ENCODE measurements around the gene NOS2. TPM values are rescaled to one million over a fixed set of nuclear protein-coding genes. Genes with fewer than 3 reads are reported as not detected.

NOS2 gene
- total RNA-seq, 8 experiments from 2014 or later, result 0.09 to 1.3 (median 0.20) TPM

DNA sequence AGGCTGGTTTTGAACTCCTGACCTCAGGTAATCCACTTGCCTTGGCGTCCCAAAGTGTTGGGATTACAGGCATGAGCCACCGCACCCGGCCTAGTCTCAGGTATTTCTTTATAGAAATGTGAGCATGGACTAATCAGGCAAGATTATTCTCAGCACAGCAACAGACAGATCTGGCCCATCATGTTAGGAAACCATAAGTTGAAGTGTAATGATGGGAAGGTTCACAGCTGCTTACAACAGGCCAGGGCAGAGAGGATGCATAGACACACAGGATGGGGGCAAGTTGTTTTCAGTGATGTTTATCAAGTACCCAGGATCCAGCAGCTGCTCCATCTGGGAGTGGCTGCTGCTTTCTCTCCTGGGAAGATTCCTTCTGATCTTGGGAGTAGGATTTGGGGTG lies 16.6 kb upstream of the NOS2 start:
- ATAC-seq (replicated peaks in 6 of 8), result no peak
- no peak overlapping the region for H3K4me3 ChIP-seq
- in situ Hi-C loops (cut with MboI; ENCODE audit: low pct_unique_long_range_greater_than_20kb in 2 of 9, low sequenced_read_pairs in 9 of 9, unreplicated experiment in 9 of 9), result loop anchor here in 1 of 9 experiments (25.0 kb wide), 2 partner anchors 95 to 195 kb away; no protein-coding TSS in a partner anchor
- 73 to 92% (median 78%) methylated on average over 2 to 3 of the region's 3 CpGs; no CpG with 5 or more reads in 5 of the 10 experiments for WGBS, 10 experiments
- no peak overlapping the region for H3K27ac ChIP-seq
- H3K4me1 ChIP-seq (replicated peaks in 1 of 2), result no peaks in the 10 kb centered on the region

- H3K27ac ChIP-seq, result no peak overlapping the region
- H3K4me3 ChIP-seq, result no peak overlapping the region
- no peak for ATAC-seq (replicated peaks in 6 of 8)
- 57 to 100% (median 87%) methylated on average over 3 to 6 of the region's 6 CpGs; no CpG with 5 or more reads in 4 of the 10 experiments for whole genome bisulfite sequencing, 10 experiments
- in situ Hi-C loops (cut with MboI; ENCODE audit: low pct_unique_long_range_greater_than_20kb in 2 of 9, low sequenced_read_pairs in 9 of 9, unreplicated experiment in 9 of 9), result loop anchor here in 1 of 9 experiments (25.0 kb wide), 2 partner anchors 100 to 200 kb away; no protein-coding TSS in a partner anchor
- H3K4me1 ChIP-seq (replicated peaks in 1 of 2), result peaks cover 0 to 6% of the 10 kb centered on the region in 2 donors
Measured at GRCh38 chr17:27811961-27812360, 11.6 kb upstream of the NOS2 start.

GRCh38 chr17:27810902-27811557 lies 10.7 kb upstream of the NOS2 start:
- ATAC-seq (replicated peaks in 6 of 8), result peak in 5 of 8 experiments; percentile 94 to 98 (median 98)
- H3K4me3 ChIP-seq, result no peak overlapping the region
- in situ Hi-C loops (cut with MboI; ENCODE audit: low pct_unique_long_range_greater_than_20kb in 2 of 9, low sequenced_read_pairs in 9 of 9, unreplicated experiment in 9 of 9), result loop anchor here in 1 of 9 experiments (25.0 kb wide), 2 partner anchors 101 to 201 kb away; no protein-coding TSS in a partner anchor

GRCh38 chr17:27810211-27810901 lies 10.0 kb upstream of the NOS2 start:
- 0 to 100% (median 36%) methylated on average over 1 to 4 of the region's 7 CpGs; no CpG with 5 or more reads in 3 of the 10 experiments for WGBS, 10 experiments
- Histone ChIP-seq H3K4me3 (no peak overlapping the region), H3K4me1 (replicated peaks in 1 of 2) (peaks cover 0 to 11% of the 10 kb centered on the region in 2 donors), H3K27ac (no peak overlapping the region)
- in situ Hi-C loops (cut with MboI; ENCODE audit: low pct_unique_long_range_greater_than_20kb in 2 of 9, low sequenced_read_pairs in 9 of 9, unreplicated experiment in 9 of 9), result loop anchor here in 1 of 9 experiments (25.0 kb wide), 2 partner anchors 102 to 202 kb away; no protein-coding TSS in a partner anchor
- peak in 4 of 8 experiments; percentile 3 to 59 (median 28) for ATAC-seq (replicated peaks in 6 of 8)

More at GRCh38 chr17:27810902-27811557, 10.7 kb upstream of the NOS2 start:
- WGBS, 10 experiments, result 42 to 94% (median 61%) methylated on average over 1 to 7 of the region's 10 CpGs; no CpG with 5 or more reads in 2 of the 10 experiments
- H3K27ac ChIP-seq, result peak overlapping the region in 1 of 2 donors; percentile 44
- H3K4me1 ChIP-seq (replicated peaks in 1 of 2), result peaks cover 0 to 7% of the 10 kb centered on the region in 2 donors

DNA sequence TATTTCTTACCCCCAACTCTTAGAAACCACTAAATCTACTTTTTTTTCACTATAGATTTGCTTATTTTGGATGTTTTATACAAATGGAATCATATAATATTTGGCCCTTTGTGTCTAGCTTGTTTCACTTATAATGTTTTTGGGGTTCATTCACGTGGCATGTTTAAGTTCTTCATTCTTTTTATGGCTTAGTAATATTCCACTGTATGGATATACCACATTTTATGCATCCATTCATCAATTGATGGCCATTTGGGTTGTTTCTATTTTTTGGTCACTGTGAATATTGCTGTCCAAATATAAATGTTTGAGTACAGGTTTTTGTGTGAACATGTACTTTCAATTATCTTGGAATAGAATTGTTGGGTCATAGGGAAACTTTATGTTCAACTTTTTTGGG lies 9.2 kb upstream of the NOS2 start:
- Histone ChIP-seq H3K27ac (no peak overlapping the region), H3K4me1 (replicated peaks in 1 of 2) (peaks cover 0 to 11% of the 10 kb centered on the region in 2 donors), H3K4me3 (no peak overlapping the region)
- in situ Hi-C loops (cut with MboI; ENCODE audit: low pct_unique_long_range_greater_than_20kb in 2 of 9, low sequenced_read_pairs in 9 of 9, unreplicated experiment in 9 of 9), result loop anchor here in 3 of 9 experiments (10.0 to 25.0 kb wide), 4 partner anchors 55 to 203 kb away; no protein-coding TSS in a partner anchor
- no peak for ATAC-seq (replicated peaks in 6 of 8)
- WGBS, 10 experiments, result 43 to 100% (median 72%) methylated on average over 1 of the region's 1 CpG

DNA sequence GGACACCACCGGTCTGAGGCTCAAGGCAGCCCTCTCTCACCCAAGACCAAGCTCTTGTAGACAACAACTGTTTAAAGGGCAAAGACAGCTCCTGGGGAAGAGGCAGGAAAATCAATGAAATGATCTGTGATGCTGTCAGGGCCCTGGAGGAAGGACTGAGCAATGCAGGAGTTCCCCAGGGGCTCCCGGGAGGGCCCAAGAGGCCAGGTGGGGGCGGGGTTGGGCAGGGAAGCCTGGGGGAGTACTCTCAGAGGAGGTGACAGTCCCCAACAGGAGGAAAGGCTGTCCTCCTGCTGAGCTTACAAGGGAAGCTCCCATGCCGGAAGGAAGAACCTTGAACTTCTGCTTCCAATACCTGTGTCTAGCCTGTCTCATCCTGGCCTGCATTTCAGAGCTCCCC lies 8.3 kb upstream of the NOS2 start:
- H3K4me1 ChIP-seq (replicated peaks in 1 of 2), result peaks cover 0 to 11% of the 10 kb centered on the region in 2 donors
- 50 to 80% methylated on average over 1 of the region's 4 CpGs; no CpG with 5 or more reads in 8 of the 10 experiments for WGBS, 10 experiments
- in situ Hi-C loops (cut with MboI; ENCODE audit: low pct_unique_long_range_greater_than_20kb in 2 of 9, low sequenced_read_pairs in 9 of 9, unreplicated experiment in 9 of 9), result loop anchor here in 3 of 9 experiments (10.0 to 25.0 kb wide), 4 partner anchors 56 to 204 kb away; no protein-coding TSS in a partner anchor
- H3K4me3 ChIP-seq, result no peak overlapping the region
- H3K27ac ChIP-seq, result no peak overlapping the region
- no peak for ATAC-seq (replicated peaks in 6 of 8)

DNA sequence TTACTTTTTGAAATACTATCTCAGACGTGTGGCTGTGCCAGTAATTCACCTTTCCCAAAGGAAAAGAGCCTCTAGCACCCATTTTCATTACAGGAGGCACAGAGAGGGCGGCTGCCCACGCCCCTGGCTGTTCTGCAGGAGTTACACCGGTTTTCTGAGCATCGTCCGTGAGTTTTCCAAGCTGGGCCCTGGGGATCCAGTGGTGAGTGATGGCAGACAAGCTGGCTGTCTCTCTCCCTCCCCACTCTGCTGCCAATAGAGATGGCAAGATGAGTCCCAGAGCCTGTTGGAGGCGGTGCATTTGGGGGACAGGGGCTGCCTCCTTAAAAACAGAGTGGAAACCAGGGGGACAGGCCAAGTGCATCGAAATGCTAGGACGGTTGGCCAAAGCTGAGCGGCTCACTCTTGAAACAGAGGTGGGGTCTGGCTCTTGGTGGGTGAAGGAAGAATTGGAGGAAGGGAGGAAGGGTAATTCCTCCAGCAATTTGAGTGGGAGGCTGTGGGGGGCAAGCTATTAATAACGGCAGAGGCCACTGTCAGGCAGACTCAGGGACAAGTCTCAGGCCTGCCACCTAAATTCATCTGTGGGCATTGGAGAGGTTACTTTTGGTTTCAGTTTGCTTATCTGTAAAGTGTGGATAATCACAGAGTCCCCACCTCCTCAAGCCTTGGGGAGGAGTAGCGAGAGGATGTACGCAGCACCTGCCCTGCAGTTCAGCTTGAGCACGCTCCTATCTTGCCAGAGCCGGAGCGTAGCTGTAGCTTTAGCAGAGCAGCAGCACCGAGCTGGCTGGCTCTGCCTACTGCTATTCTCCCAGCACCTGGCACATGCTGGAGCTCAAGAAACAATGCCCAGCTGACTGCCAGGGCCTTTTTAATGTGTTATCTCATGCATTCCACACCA lies 7.5 kb upstream of the NOS2 start:
- in situ Hi-C loops (cut with MboI; ENCODE audit: low pct_unique_long_range_greater_than_20kb in 2 of 9, low sequenced_read_pairs in 9 of 9, unreplicated experiment in 9 of 9), result loop anchor here in 3 of 9 experiments (10.0 to 25.0 kb wide), 4 partner anchors 57 to 204 kb away; no protein-coding TSS in a partner anchor
- ATAC-seq (replicated peaks in 6 of 8), result no peak
- Histone ChIP-seq H3K27ac (no peak overlapping the region), H3K4me3 (no peak overlapping the region), H3K4me1 (replicated peaks in 1 of 2) (peaks cover 0 to 11% of the 10 kb centered on the region in 2 donors)
- 40 to 100% (median 72%) methylated on average over 1 to 7 of the region's 17 CpGs; no CpG with 5 or more reads in 1 of the 10 experiments for WGBS, 10 experiments

DNA sequence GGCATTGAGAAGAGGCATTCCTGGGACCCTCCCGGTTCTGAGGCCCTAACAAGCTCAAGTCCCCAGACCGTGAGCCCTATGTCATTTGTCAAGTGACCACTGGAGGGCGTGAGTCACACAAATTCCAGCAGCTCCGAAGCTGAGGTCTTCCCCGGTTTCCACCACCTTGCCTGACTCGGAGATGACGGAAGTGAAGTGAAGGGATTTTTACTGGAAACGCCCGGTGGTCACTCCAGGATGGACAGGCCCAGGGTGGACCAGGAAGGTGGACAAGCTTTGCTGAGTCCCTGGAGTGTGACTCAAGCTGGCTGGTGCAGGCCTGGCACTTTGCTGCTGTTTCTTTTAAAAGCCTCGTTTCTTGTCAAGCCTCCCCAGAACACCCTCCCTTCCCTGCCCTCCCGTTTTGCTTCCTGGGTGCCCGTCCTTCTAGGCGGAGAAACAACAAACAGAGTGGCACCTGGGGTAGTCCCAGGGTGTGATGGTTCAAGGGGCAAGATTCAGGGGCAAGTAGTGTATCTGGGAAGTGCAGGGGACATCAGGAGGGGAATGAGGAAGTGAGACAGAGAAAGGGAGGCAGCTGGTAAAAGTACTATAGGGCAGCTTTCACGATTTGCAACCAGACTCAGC lies 5.3 kb upstream of the NOS2 start:
- WGBS, 10 experiments, result 0 to 20% (median 0%) methylated on average over 1 to 7 of the region's 14 CpGs; no CpG with 5 or more reads in 1 of the 10 experiments
- ATAC-seq (replicated peaks in 6 of 8), result peak; percentile 88 to 100 (median 98)
- H3K4me1 ChIP-seq (replicated peaks in 1 of 2), result peaks cover 0 to 5% of the 10 kb centered on the region in 2 donors
- H3K27ac ChIP-seq, result no peak overlapping the region
- H3K4me3 ChIP-seq, result peak overlapping the region in 2 of 5 donors; percentile 16 to 17
- in situ Hi-C loops (cut with MboI; ENCODE audit: low pct_unique_long_range_greater_than_20kb in 2 of 9, low sequenced_read_pairs in 9 of 9, unreplicated experiment in 9 of 9), result loop anchor here in 3 of 9 experiments (10.0 to 25.0 kb wide), 4 partner anchors 59 to 207 kb away; no protein-coding TSS in a partner anchor

DNA sequence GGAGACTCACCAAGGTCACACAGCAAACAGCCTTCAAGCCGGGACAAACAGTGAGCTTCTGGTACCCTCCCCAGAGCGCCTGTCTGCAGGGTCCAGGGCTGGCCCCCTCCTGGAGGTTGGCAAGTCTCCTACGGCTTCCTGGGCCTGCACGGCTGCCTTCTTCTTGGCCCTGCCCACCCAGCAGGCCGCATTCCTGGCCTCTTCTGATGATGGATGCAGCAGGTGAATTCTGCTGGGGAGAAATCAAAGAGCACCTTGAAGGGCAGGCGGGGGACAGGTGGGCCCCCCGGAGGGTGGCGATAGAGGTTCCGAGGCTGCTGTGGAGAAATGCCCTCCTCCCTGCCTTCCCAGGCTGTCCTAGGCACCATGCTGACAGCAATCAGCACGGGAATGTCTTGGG lies 3.8 kb upstream of the NOS2 start:
- ATAC-seq (replicated peaks in 6 of 8), result no peak
- H3K27ac ChIP-seq, result no peak overlapping the region
- peaks cover 0 to 5% of the 10 kb centered on the region in 2 donors for H3K4me1 ChIP-seq (replicated peaks in 1 of 2)
- WGBS, 10 experiments, result 30 to 80% (median 43%) methylated on average over 2 to 5 of the region's 10 CpGs; no CpG with 5 or more reads in 5 of the 10 experiments
- in situ Hi-C loops (cut with MboI; ENCODE audit: low pct_unique_long_range_greater_than_20kb in 2 of 9, low sequenced_read_pairs in 9 of 9, unreplicated experiment in 9 of 9), result loop anchor here in 3 of 9 experiments (10.0 to 25.0 kb wide), 4 partner anchors 61 to 208 kb away; no protein-coding TSS in a partner anchor
- no peak overlapping the region for H3K4me3 ChIP-seq

GRCh38 chr17:27802962-27803680 lies 2.8 kb upstream of the NOS2 start:
- Histone ChIP-seq H3K4me1 (replicated peaks in 1 of 2) (peaks cover 0 to 5% of the 10 kb centered on the region in 2 donors), H3K4me3 (no peak overlapping the region), H3K27ac (no peak overlapping the region)
- in situ Hi-C loops (cut with MboI; ENCODE audit: low pct_unique_long_range_greater_than_20kb in 2 of 9, low sequenced_read_pairs in 9 of 9, unreplicated experiment in 9 of 9), result loop anchor here in 3 of 9 experiments (10.0 to 25.0 kb wide), 4 partner anchors 62 to 209 kb away; no protein-coding TSS in a partner anchor
- WGBS, 10 experiments, result 0 to 88% (median 73%) methylated on average over 3 to 5 of the region's 7 CpGs; no CpG with 5 or more reads in 1 of the 10 experiments
- ATAC-seq (replicated peaks in 6 of 8), result no peak

GRCh38 chr17:27802033-27802432 lies 1.7 kb upstream of the NOS2 start:
- in situ Hi-C loops (cut with MboI; ENCODE audit: low pct_unique_long_range_greater_than_20kb in 2 of 9, low sequenced_read_pairs in 9 of 9, unreplicated experiment in 9 of 9), result loop anchor here in 3 of 9 experiments (10.0 to 25.0 kb wide), 4 partner anchors 63 to 210 kb away; no protein-coding TSS in a partner anchor
- no peak overlapping the region for H3K27ac ChIP-seq
- no peak for ATAC-seq (replicated peaks in 6 of 8)
- H3K4me1 ChIP-seq (replicated peaks in 1 of 2), result peaks cover 0 to 5% of the 10 kb centered on the region in 2 donors
- no peak overlapping the region for H3K4me3 ChIP-seq
- WGBS, 10 experiments, result 10 to 71% (median 50%) methylated on average over 1 to 2 of the region's 2 CpGs; no CpG with 5 or more reads in 3 of the 10 experiments

Data from motor neuron (in vitro differentiated cells).